NCI-H2107 treated with DMSO at 0.1 percent for 48 hours (cell line): Measurements from ENCODE around the gene POLR1A.

Experiments
- DNase-seq: peaks from one replicate; lab custom pipeline; 2025; ENCODE audit not compliant: unreplicated experiment; lab: John Stamatoyannopoulos, UW

POLR1A gene

GRCh38 chr2:86023366-86023712, 82.3 kb downstream of the POLR1A start:
- no peak for DNase-seq

- DNase-seq, result no peak
Observed at GRCh38 chr2:86022661-86023365, 82.9 kb downstream of the POLR1A start.

- no peak for DNase-seq
Observed at GRCh38 chr2:86021396-86022378, 84.0 kb downstream of the POLR1A start.

- DNase-seq, result no peak
Observed at GRCh38 chr2:86020984-86021383, 84.7 kb downstream of the POLR1A start.

GRCh38 chr2:86019121-86019520, 86.6 kb downstream of the POLR1A start:
- DNase-seq, result no peak

DNA sequence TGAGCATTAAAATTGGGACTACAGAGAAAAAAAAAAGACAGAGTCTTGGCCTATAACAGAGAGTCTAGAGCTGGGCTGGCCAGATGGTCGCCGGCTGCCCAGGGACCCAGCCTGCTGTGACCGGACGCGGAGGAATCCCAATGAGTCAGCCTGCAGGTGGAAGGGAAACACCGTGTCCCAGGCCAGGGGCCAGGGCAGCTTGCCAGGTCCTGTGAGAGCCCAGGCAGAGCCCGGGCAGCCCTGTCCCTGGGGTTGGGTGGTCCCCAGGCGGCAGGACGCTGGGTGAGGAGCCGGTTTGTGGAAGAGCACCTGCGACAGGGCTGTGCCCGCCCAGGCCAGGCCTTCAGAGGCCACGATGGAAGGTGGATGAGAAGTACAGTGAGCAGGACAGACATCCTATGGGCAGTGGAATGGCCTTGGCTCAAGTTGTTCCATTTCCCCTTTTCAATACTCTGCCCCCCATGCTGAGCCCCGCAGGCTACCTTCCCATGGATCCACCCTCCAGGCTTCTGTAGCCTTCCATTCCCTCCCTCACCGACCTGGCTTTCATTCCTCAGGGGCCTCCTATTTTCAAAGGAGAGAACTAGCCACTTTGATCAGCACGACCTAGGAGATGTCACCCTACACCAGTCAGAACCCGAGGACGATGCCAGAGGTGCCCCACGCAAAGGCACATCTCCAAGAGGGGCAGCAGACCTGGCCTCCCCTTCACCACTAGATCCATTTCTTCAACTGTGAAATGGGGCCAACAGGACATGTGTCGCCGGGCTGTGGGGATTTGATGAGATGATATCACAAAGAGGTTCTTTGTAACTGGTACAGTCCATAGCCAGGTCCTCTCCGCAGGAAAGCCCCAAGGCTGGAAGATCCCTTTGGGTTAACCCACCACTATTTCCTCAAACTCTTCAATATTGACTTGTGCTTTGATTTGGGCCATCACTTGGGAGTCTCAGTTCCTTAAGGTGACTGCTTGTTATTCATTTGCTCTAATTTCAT, 87.5 kb downstream of the POLR1A start:
- no peak for DNase-seq

GRCh38 chr2:86016581-86016980, 89.1 kb downstream of the POLR1A start:
- no peak for DNase-seq

DNA sequence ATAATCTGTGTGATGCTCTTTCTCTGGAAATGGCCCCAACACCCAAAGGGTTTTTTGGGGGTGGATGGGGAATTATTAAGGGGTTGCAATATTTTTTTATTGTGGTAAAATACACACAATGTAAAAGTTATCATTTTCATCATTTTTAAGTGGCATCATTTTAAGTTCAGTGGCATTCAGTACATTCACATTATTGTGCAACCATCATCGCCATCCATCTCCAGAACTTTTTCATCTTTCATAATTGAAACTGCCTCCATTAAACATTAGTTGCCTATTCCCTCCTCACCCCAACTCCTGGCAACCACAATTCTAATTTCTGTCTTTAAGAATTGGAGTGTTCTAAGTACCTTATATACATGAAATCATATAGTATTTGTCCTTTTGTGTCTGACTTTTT, 90.0 kb downstream of the POLR1A start:
- no peak for DNase-seq

GRCh38 chr2:86015006-86015405, 90.7 kb downstream of the POLR1A start:
- no peak for DNase-seq

GRCh38 chr2:86014493-86014892, 91.2 kb downstream of the POLR1A start:
- no peak for DNase-seq

- no peak for DNase-seq
Observed at GRCh38 chr2:86012007-86012712, 93.5 kb downstream of the POLR1A start.

DNA sequence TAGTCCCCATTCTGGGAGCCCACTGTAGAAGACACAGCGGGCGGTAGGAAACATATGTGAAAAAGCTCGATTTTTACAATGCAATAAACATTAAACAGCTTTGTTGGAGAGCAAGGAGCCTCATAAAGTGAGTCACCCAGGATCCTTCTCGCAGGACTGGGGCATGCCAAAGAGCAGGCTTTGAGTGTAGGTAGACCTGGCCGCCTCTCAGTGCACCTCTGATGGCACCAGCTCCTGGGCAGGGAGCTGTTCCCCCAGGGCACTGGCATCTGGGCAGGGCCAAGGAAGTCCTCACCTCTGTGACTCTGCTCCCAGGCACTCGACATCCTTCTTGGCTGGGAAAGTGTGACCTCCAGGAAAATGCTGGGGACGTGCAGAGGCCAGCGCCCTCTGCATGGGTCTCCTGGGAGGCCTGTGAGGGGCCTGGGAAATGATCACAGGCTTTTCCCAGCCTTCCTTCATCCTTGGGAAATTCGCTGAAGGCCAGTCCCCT, 94.2 kb downstream of the POLR1A start:
- no peak for DNase-seq

DNA sequence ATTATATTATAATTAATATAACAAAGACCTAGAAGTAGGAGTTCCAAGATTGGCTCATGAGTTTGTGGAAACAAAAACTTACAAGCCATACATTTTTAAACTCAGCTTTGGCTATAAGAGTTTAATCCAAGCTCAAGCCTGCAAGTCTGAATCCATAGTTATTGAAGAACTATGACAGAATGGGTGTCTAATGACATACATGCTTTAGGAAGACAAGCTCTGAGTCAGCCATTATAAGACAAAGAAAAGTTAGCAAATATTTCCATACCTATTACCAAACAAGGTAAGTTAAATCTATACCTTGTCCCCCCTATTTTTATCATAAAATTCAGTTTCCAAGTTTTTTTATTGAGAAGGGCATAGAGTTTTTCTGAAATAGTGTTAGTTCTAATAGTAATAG, 95.6 kb downstream of the POLR1A start:
- no peak for DNase-seq

DNA sequence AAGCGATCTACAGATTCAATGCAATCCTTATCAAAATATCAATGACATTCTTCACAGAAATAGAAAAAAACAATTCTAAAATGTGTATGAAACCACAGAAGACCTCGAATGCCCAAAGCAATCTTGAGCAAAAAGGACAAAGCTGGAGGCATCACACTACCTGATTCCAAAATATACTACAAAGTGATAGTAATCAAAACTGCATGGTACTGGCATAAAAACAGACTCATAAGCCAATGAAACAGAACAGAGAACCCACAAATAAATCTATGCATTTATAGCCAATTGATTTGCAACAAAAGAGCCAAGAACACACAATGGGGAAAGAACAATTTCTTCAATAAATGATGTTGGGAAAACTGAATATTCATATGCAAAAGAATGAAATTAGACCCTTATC, 99.2 kb downstream of the POLR1A start:
- no peak for DNase-seq

GRCh38 chr2:86003967-86004366, 101.7 kb downstream of the POLR1A start:
- DNase-seq, result no peak

- DNase-seq, result no peak
Observed at GRCh38 chr2:86003104-86003503, 102.6 kb downstream of the POLR1A start.

GRCh38 chr2:86002375-86002774, 103.3 kb downstream of the POLR1A start:
- no peak for DNase-seq

DNA sequence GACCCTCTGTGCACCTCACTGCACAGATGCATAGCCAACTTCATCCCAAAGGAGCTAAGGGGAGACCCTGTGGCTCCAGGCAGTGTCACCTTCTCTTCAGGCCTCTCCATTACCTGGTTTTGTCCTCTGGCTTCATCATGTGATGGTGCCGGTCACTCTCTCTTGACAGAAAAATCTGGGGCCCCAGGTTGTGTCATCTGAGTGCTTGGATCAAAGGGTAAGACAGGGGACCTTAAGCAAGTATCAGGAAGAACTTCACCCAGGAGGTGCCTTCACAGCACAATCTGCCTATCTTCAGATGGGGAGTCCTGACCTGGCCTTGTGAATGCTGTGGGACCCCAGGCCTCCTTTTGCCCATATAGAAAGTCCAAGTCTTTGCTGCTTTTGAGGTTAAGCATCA, 104.4 kb downstream of the POLR1A start:
- no peak for DNase-seq

- no peak for DNase-seq
Observed at GRCh38 chr2:86000938-86001312, 104.8 kb downstream of the POLR1A start.
